Testis (tissue), 2 donors: ENCODE measurements around the gene CD55.

Source experiments
- CTCF ChIP-seq, 3 experiments: fragments of 450-650 bp in 2 of 3; fragments of 200-600 bp in 1 of 3; sonication (generic) in 1 of 3; IDR thresholded peaks; one replicate each; pipeline ENCODE4 v1.5.1; 2016 to 2019; ENCODE audit warnings: antibody characterized with exemption in 3 of 3, mild to moderate bottlenecking in 2 of 3, moderate library complexity in 1 of 3
- POLR2A ChIP-seq: fragments of 450-650 bp; IDR thresholded peaks from one replicate; pipeline ENCODE4 v1.6.1; 2017; ENCODE audit warnings: antibody characterized with exemption, mild to moderate bottlenecking, moderate library complexity

DNA sequence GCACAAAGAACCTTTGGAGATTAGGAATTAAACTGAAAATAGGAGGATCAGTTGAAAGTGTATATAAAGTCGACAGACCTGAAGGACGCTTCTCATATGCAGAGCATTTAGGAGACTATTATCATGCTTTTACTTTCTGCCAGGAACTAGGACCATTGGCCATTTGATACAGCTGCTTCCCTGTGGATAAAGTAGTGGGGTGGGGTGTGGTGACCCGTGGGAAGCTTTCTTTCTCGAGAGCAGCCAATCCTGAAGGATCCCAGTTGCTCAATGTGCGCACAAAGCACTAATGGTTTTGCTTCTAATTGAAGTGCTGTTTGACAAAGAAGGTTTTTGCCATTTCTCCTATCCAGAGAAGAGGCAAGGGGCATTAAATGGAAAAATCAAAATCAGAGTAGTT lies 14.9 kb upstream of the CD55 start:
- TF ChIP-seq CTCF (IDR thresholded peaks at IDR 0.05) (no peak), POLR2A (no peak)
